NCI-H1694 treated with DMSO at 0.1 percent for 48 hours (cell line): Measurements from ENCODE around the gene EFCAB7.

Experiments used
- DNase-seq: peaks from one replicate; lab custom pipeline; 2025; lab: John Stamatoyannopoulos, UW

The EFCAB7 gene

DNA sequence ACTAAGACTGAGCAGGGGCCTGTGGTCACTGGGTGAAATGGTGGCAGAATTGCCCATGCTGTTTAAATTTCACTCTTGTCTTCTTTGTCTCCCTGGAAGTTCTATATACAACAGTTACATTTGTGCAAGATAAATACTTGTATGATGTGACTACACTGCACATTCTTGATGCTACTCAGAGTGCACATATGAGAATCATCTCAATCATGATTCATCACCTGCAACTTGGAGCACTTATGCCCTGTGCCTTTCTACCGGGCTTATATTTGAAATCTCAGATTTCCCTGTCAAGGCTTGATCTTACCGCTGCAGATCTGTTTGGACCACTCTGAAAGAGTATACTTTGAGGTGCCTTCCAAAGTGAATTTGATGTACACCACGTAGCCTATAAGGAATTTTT, 80.5 kb downstream of the EFCAB7 start:
- no peak for DNase-seq

DNA sequence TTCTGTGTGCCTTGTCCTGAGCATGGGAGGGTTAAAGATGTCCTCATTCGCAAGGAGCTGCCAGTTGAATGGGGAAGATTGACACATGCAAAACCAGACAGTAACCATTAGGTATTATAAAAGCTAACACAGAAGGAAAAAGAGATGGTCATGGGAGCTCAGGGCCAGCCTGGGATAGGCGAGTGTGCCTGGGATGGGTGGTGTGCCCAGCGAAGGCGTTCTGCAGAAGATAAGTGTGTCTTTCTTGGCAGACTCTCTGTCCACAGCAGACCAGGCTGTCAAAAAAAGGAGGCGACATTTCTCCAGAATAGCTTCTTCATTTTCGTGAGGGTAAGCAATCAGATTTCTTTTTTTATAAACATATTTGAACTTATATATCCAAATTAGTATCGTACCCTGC, 84.0 kb downstream of the EFCAB7 start:
- no peak for DNase-seq

DNA sequence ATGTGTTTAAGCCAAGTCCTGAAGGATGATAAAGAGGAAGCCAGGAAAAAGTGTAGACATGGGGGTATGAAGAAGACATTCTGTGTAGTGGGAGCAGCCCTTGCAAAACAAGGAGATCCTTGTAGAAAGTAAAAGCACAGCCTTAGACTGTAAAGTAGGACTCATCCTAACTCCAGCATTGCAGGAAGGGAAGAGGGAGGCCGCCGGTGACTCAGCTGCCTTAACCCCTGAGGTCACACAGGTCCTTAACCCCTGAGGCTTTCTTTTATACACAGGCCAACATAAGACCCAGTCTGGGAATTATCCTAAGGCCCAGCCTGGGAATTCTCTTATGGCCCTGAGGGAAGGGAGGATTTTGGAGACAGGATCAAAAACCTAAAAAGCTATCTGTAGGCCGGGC, 87.9 kb downstream of the EFCAB7 start:
- DNase-seq = no peak

DNA sequence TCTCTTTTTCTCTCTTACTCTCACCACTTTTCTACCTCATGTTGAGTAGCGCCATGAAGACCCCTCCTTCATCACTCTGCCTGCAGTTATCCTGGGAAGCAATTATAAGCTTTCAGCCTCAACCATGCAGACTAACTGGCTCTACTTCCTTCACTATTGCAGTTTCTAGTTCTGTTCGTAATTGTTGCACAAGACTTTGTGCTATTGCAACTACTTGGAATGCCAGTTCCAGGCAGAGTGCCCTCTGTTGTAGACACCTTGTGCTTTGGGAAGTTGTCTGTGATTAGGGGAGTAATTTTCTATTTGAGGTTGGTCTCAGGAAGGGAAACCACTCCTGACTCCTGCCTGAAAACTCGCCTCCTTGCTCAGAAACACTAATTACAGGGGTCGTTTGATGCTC, 89.2 kb downstream of the EFCAB7 start:
- no peak for DNase-seq

DNA sequence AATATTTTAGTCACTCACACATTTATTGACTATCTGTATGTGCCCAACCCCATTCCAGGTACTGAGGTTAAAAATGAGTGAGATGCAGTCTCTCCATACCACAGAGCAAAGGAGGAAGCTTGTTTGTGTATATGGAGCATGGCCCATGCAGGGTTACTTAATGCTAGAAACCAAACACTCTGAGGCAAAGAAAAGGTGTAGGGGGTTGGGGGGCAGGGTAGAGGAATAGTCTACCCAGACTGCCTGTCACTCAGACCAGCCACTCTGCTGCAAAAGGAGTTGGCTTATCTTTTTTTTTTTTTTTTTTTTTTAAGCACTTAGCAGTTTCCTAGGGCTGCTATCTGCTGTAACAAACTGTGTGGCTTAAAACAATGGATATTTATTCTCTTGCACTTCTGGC, 89.6 kb downstream of the EFCAB7 start:
- no peak for DNase-seq

DNA sequence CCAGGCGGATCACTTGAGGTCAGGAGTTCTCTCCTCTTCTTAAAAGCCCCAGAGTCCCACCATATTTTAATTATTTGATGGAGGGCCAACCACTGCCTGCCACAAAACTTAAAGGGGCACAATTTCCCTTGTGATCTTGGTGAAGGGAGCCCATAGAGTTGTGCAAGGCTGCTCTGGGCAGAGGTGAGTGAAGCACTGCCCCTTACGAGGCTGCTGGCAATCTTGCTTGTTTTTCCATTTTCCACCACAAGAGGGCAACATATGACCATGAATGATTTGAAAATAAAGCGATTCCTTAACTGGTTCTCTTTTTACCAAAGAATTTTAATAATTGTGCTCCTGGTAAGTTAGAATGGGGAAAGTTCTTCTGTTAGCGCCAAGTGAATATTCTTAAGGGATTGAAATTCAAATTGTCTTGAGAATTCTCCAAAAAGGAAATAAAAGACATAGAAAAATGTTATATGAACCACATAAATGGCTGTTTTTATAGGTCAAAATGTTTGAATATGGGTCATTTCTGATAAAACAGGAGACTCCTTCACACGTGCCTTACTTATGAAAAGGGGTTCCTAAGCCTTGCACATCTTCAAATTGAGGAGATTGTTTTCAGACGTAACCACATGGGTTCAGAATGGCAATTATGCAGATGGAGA, 92.6 kb downstream of the EFCAB7 start:
- peak; percentile 89 for DNase-seq

DNA sequence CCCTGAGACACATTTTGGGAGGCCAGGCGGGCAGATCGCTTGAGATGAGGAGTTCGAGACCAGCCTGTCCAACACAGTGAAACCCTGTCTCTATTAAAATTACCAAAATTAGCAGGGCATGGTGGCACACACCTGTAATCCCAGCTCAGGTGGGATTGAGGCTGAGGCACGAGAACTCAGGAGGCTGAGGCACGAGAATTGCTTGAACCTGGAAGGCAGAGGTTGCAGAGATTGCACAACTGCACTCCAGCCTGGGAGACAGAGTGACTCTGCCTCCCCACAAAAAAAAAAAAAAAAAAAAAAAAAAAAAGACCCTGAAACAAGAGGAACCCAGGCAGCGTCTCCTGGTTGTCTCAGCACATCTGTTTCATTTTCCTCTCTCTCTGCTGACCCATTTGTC, 94.1 kb downstream of the EFCAB7 start:
- DNase-seq = no peak

DNA sequence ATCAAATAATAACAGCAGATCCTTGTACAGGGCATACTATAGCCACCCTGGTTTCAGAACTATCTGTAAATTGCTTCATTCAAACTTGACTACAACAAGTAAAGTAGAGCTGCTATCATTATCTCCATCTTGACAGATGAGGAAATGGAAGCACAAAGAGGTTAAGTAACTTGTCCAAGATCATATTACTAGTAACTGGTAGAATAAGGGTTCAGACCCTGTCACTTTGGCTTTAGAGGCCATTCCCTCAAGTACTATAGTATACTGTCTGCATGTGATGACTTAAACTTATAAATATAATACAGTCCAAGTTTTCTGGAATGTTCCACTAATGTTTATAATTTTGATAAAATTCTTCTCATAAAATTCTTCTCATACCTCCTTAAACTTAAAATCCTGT, 94.7 kb downstream of the EFCAB7 start:
- no peak for DNase-seq

DNA sequence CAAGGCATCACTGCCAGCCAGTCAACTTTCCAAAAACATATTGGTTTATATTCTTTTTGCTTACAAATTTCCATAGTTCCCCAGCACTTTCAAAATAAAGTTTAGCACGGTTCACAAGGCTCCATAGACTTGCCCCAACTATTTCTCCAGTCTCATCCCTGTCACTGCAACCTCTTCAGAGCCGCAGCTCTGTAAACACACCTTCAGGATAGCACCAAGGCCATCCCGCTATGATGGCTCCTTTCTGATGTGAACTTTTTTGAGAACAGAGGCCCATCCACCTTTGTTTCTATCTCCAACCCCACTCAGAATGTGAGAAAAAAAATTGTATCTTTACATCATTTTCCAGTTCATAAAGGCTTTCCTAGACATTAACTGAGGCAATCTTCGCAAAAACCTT, 96.2 kb downstream of the EFCAB7 start:
- no peak for DNase-seq

DNA sequence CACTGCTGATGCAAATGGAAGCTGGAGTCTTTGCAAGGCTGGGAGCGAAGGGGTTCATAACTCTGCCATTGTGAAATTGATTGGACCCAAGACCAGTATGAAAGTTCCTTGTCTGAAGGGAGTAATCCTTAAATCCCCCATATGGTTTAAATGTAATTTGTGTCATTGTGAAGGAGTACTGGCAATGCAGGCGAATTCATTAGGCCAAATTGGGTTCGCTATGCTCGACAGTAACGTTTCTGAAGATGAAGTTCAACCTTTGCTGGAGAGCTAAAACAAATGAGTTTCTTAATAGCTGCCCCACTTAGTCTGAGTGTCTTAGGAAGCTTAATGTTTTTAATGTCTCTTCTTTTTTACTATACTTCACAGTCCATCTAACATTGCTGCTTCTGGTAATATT, 97.3 kb downstream of the EFCAB7 start:
- DNase-seq = no peak

DNA sequence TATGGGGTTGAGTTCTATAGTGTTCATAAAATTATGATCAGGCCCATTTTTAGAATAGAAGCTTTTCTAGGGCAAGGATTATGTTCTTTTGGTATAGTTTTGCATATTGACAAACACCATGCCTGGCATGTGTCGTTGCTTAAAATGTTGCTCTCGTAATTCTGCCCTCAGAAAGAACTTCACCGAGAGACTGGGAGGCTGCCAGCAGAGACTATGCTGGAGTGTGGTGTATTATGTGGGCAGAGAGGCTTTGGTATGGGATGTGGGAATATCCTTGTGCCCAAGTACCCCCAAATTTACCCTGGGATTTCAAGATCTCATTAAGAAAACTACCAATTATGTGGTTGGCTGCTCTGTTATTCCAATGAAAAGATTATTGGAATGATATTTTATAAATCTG, 97.8 kb downstream of the EFCAB7 start:
- DNase-seq = no peak

DNA sequence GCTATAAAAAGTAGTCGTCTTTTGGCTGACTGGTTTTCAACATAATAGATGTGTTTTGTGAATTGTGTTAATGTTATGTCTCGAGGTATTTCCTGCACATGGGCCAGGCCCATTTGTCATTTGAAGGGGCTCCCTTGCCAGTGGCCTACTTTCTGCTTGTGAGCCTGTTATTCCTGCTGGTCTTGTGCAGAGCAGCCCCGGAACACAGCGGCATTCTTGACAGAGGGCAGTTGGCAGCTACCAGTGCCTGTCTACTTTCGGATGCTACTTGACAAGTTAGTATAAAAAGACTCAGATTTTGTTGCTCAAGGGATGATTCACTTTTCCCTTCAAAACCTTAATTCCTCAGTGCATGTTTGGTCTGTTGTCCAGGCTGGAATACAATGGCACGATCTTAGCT, 98.4 kb downstream of the EFCAB7 start:
- DNase-seq = no peak
